ENCODE data around the gene ZDHHC11B.
"Not testable (repeated sequence)": the region's sequence is repeated elsewhere in the genome, so short reads cannot be mapped to it uniquely, and the experiment has no call there.

Gene ZDHHC11B

DNA sequence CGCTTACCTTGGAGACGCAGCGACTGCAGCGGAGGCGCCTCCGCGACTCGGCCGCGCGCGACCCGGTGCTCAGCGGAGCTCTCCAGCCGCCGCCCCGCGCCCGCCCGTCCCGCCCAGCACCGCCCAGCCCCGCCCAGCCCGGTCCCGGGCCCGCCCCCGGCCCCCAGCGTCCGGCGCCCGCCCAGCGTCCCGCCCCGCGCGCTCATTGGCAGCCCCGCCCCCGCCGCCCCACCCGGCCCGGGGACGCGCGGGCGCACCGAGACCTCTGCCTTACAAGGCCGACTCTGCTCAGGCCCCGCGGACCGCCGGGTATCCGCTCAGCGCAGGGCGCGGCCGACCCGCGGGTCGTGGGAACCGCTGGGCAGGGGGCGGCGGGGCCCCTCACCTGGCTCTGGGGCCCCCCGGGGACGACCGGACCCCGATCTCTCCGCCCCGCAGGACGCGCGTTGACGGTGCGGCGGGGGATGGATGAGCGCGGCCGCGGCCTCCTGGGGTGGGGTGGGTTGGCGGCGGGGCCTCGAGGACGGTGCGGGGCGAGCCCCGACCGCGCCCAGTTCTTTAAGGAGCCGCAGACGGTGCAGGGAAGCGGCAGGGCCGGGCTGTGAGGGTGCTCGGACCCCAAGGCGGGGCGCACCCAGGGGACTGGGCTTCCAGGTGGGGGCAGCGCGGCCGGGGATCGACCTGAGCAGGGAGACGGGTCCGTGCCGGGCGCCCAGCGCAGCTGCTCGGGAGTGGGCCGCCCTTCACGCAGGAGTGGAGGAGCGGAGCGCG, 91.1 kb downstream of the ZDHHC11B start, which contains the start of gene TPPP:
Gene TPPP, minus strand, starts transcription at position 82 of the 771 bp plus-strand sequence. CDS start 15,292 bp downstream, outside the sequence.
- peak within 1 kb of the TSS; percentile 22; the same call in 1 of the 2 replicates for H3K27ac ChIP-seq
- CTCF ChIA-PET, result not testable (repeated sequence)
- peak; percentile 81 for DNase-seq (ENCODE audit: low spot score)

GRCh38 chr5:692529-693041, 91.9 kb downstream of the ZDHHC11B start:
- DNase-seq (ENCODE audit: low spot score); CTCF ChIA-PET; H3K27ac ChIP-seq: not testable (repeated sequence)
- POLR2A ChIA-PET (ENCODE audit: low non-redundant PET), result interaction anchor here (0.5 kb wide), 1 partner anchor 343 kb away, joined by 3 read pairs; no protein-coding TSS in a partner anchor

More for the DNA sequence above, 91.1 kb downstream of the ZDHHC11B start, which contains the start of gene TPPP:
- POLR2A ChIA-PET (ENCODE audit: low non-redundant PET), result interaction anchor here (0.5 kb wide), 1 partner anchor 344 kb away, joined by 3 read pairs; no protein-coding TSS in a partner anchor

GRCh38 chr5:691817-692528, 92.6 kb downstream of the ZDHHC11B start:
- ChIA-PET POLR2A (ENCODE audit: low non-redundant PET) (no interaction called here), CTCF (no interaction called here)
- no peak for DNase-seq (ENCODE audit: low spot score)
- TF ChIP-seq, protein P1, sequence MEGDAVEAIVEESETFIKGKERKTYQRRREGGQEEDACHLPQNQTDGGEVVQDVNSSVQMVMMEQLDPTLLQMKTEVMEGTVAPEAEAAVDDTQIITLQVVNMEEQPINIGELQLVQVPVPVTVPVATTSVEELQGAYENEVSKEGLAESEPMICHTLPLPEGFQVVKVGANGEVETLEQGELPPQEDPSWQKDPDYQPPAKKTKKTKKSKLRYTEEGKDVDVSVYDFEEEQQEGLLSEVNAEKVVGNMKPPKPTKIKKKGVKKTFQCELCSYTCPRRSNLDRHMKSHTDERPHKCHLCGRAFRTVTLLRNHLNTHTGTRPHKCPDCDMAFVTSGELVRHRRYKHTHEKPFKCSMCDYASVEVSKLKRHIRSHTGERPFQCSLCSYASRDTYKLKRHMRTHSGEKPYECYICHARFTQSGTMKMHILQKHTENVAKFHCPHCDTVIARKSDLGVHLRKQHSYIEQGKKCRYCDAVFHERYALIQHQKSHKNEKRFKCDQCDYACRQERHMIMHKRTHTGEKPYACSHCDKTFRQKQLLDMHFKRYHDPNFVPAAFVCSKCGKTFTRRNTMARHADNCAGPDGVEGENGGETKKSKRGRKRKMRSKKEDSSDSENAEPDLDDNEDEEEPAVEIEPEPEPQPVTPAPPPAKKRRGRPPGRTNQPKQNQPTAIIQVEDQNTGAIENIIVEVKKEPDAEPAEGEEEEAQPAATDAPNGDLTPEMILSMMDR (conservative IDR thresholded peaks at IDR 0.05; ENCODE audit: low read depth), result no peak
- H3K27ac ChIP-seq, result no peak overlapping the region

DNA sequence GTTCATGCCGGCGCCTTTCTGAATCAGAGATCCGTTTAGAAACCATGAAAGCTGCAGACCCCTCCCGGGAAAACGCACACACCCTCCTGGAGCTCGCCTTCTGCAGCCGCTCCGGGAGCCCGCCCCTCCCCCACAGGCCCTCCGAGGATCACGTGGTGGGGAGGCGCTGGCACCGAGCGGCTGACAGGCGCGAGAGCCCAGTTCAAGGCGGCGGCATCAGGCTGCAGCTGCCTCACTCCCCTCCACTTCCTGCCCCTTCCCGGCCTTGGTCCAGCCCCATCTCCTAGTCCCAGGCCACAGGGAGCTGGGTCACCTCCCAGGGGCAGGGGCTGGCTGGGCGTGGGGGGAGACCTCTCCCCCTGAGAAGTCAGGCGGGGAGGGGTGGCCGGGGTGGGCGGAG, 93.5 kb downstream of the ZDHHC11B start:
- CTCF ChIA-PET; DNase-seq (ENCODE audit: low spot score); POLR2A ChIA-PET (ENCODE audit: low non-redundant PET); H3K27ac ChIP-seq: not testable (repeated sequence)

DNA sequence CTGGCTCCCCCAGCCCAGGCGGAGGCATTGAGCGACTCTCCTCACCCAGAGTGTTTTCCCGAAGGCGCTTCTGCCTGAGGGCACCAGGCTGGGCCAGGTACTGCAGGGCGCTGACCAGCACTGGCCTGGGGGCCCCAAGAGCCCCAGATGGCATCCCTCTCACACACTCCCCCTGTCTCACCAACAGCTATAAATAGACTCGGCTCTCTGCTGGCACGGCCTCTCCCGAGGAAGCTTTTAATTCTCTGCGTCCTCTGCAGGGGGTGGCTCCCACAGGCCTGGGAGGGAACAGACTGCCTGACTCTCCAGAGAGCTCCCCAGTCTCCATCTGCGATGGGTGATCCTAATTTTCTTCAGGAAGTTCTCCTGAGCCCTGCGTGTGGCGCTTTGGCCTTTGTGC, 94.2 kb downstream of the ZDHHC11B start:
- DNase-seq (ENCODE audit: low spot score); CTCF ChIA-PET; POLR2A ChIA-PET (ENCODE audit: low non-redundant PET); H3K27ac ChIP-seq: not testable (repeated sequence)

GRCh38 chr5:688348-689010, 96.0 kb downstream of the ZDHHC11B start:
- H3K27ac ChIP-seq; CTCF ChIA-PET; DNase-seq (ENCODE audit: low spot score); POLR2A ChIA-PET (ENCODE audit: low non-redundant PET): not testable (repeated sequence)

GRCh38 chr5:686936-687335, 97.6 kb downstream of the ZDHHC11B start:
- H3K27ac ChIP-seq; CTCF ChIA-PET; POLR2A ChIA-PET (ENCODE audit: low non-redundant PET); DNase-seq (ENCODE audit: low spot score): not testable (repeated sequence)

DNA sequence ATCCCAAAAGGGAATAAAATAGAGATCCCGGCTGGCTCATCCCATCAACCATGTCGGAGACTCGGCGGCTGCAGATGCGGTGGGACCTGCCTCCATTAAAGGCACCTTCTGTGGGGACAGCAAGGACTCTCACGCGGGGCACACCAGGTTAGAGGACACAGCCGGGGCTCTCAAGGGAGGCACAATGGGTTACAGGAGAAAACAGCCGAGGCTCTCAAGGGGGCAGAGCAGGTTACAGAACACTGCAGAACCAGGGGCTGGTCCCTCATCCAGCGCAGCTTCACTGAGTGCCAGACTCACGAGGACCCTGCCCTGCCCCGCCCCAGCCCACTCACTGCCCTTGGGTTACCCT, 98.4 kb downstream of the ZDHHC11B start:
- H3K27ac ChIP-seq; CTCF ChIA-PET; DNase-seq (ENCODE audit: low spot score); POLR2A ChIA-PET (ENCODE audit: low non-redundant PET): not testable (repeated sequence)

DNA sequence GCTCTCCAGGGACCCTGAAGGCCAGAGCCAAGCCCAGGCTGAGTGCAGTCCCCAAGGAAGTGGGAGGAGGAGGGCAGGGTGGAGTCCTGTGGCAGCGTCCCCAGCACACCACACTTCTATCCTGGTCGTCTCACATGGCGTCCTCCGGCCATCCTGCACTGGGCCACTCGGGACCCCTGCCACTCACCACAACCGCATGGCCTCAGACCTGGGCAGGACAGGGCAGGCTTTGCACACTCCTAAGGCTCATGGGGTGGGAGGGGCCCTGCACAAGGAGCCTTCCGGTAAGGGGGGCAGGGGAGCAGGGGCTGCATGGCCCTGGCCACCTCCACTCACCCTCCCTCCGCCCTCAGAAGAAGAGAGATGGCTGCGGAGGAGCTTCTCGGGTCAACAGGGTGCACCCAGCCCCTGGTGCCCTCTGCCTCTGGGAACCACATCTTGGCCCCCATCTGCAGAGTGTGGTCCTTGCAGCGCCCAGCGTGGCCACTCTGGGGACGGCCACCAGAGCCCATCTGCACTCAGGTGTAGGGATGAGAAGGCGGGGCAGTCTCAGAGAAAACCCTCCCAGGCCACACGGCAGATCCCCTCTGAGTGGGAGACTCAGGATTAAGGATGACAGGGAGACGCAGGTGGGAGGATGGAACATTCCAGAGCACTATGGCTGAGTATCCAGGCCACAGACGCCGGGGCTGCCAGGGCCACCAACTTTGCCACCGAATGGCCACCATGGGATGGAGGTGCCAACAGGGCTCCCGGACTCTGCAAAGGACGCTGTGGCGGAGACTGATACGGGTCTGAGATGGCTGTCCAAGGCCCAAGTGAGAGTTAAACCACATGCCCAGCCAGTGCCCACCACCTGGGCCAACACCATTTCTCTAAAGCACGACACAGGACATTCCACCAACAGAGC, 99.0 kb downstream of the ZDHHC11B start:
- no peak for DNase-seq (ENCODE audit: low spot score)
- no peak overlapping the region for H3K27ac ChIP-seq
- CTCF ChIA-PET, result no interaction called here
- POLR2A ChIA-PET (ENCODE audit: low non-redundant PET), result no interaction called here
- TF ChIP-seq, protein P1 (conservative IDR thresholded peaks at IDR 0.05; ENCODE audit: low read depth), result no peak

All from RWPE1 (cell line).